GM18526 (cell line): ENCODE data around the gene UCP3.

Experiments used
- POLR2A ChIP-seq: IDR thresholded peaks from 3 replicates; pipeline ENCODE4 v1.6.1; 2011; ENCODE audit not compliant: insufficient read length; ENCODE audit errors: extremely low read depth

The UCP3 gene

DNA sequence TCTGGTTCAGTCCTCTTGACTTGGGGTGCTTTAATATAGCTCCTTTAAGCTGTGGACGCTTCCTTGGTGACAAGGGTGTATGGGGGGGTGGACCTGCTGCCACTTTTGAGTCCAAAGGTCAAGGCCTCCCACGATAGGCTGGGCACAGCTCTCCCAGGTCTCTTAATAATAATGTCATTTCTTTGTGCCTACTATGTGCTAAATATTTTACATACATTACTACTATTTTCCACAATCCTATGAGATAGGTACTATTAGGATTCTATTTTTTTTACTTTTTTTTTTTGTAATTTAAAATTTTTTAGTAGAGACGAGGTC, 304 bp upstream of the UCP3 start:
- TF ChIP-seq POLR2A: no peak

DNA sequence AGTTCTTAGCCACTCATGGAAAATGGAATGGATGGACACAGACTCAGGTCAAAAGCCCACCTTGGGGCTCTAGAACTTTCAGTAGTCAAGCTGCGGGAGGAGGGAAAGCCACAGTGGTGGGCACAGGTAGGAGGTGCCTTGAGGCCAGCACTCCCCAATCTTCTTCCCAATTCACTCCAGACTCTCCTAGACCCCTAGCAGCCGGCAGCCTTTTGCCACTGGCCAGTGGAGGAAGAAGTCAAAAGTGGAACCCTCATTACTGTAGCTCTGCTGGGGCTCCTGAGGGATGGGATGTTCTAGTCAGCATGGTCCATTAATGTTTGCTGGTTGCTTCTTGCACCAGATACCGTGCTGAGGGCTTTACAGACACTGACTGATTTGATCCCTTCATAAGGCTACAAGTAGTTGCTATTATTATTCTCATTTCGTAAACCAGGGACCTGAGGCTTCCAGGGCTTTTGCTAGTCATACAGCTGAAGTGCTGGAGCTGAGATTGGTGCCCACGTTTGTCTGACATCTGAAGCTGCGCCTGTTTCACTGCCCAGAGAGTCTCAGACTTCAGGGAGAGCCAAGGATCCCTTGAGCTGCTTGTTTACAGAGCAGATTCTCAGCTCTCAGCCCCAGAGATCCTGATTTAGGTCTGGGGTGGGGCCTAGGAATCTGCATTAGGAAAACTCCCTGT, 1.1 kb downstream of the UCP3 start:
- TF ChIP-seq POLR2A: no peak

DNA sequence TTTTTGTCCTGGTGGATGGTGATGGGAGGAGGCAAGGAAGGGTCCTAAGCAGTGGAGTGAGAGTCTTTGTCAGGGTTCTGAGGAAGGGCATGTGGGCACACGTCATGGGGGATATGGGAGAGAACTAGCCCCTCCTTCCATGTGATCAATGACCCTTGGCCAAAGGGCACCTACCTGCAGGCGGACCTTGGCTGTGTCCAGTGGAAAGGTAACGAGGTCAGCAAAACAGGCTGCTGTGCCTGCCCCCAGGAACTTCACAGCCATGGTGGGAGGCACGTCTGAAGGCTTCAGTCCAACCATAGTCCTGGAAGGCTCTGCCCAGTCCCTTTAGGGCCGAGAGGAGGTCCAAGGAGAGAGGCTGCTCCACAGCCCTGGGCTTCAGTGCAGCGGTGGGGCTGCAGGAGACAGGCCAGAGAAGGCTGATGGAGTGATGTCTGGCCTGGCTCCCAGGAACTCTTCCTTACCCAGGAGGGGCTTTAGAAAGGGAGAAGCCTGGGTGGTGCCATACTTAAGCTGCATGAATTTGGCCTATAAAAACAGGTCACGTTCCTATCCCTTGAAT, 2.1 kb downstream of the UCP3 start:
- TF ChIP-seq POLR2A: no peak

DNA sequence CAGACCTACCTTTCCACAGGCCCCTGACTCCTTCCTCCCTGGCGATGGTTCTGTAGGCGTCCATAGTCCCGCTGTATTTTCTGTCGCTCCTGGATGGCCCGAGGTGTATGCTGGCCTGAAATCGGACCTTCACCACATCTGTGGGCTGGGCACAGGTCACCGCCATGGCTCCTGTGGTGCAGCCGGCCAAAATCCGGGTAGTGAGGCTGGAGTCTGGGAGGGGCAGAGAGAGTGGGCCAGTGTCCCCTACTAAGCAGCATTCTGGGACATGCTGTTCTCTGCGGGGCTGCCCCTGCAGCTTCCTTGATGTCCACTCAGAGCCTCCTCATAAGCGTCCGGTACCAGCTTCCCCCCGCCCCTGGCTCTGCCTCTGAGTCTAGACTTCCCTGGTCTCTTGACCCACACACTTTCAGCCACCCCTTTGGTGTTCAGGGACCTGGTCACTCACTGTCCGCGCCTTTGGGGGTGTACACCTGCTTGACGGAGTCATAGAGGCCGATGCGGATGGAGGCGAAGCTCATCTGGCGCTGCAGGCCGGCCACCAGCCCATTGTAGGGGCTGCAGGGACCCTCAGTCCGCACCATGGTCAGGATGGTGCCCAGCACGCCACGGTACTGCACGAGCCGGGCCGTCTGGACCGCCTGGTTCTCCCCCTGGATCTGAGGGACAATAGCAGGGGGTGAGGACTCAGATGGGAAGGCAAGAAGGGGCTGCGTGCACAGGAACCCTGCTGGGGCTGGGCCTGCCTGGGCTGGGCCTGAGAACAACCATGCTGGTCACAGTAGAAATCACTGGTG, 3.0 kb downstream of the UCP3 start:
- TF ChIP-seq POLR2A: no peak

DNA sequence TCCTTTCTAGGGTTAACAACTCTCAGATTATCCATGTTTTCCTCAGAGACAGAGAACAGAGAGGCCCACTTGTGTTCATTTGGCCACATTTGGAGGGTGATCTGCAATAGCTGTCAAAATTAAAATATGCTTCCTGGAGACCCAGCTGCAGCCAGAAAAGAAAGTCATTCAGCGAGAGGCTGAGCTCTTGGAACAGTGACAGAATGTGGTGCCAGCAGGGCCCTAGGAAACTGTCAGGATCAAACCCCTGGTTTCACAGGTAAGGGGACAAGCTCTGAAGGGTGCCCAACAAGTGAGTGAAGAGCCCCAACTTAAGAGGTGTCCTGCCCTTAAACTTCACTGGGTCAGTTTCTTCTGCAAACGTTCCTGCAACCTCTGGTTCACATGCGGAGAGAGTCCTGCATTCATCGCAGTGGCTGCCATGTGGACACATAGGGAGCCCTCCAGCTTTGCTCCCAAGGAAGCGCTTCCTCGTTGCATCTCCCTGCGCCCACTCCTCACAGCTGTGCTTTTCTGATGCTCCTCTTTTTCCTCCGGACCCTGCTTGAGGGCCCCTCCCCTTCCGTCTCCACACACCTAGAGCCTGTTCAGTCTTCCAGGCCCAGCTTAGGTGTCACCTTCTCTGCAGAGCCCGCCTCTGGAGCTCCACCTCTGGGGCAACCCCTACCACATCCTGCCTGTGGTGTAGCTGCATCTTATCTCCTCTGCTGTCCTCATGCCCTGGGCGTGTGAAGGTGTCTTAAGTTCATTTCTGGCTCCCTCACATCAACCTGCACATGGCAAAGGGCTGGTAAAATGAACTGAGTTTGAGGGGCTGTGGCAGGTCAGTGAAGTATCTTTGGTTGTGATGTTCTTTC, 3.9 kb downstream of the UCP3 start:
- no peak for TF ChIP-seq POLR2A

- TF ChIP-seq POLR2A: no peak
Observed at GRCh38 chr11:74004046-74004695, 4.7 kb downstream of the UCP3 start.

GRCh38 chr11:74002832-74003231, 6.1 kb downstream of the UCP3 start:
- no peak for TF ChIP-seq POLR2A

GRCh38 chr11:74001822-74002286, 7.0 kb downstream of the UCP3 start:
- TF ChIP-seq POLR2A: no peak

GRCh38 chr11:74000307-74001133, 8.4 kb downstream of the UCP3 start:
- TF ChIP-seq POLR2A: no peak

- no peak for TF ChIP-seq POLR2A
Observed at GRCh38 chr11:73999581-74000306, 9.1 kb downstream of the UCP3 start.

DNA sequence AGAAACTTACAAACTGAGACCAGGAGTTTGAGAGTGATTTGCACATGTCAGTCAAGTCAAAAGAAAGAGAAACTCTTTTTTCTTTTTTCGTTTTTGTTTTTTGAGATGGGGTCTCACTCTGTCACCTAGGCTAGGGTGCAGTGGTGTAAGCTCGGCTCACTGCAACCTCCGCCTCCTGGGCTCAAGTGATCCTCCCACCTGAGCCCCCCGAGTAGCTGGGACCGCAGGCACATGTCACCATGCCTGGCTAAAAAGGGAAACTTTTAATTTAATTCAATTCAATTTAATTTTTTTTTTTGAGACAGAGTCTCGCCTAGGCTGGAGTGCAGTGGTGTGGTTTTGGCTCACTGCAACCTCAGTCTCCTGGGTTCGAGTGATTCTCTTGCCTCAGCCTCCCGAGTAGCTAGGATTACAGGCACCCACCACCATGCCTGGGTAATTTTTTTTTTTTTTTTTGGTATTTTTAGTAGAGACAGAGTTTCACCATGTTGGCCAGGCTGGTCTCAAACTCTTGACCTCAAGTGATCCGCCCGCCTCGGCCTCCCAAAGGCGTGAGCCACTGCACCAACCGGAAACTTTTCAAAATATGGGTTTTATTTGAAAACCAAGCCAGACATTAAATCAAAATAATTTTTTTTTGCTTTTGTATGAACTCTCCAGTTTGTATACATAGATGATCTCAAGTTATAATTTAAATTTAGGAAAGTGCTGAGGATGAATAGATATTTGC, 9.9 kb downstream of the UCP3 start:
- no peak for TF ChIP-seq POLR2A

- no peak for TF ChIP-seq POLR2A
Observed at GRCh38 chr11:73997120-73997770, 11.6 kb downstream of the UCP3 start.

GRCh38 chr11:73996161-73996747, 12.6 kb downstream of the UCP3 start:
- TF ChIP-seq POLR2A: no peak
